GM18517 (cell line): Measurements from ENCODE around the gene FLCN.

Experiments
- ATAC-seq: cut with Tn5 transposase; IDR thresholded peaks from one replicate; pipeline ENCODE4 v1.9.1; 2021; ENCODE audit warnings: mild to moderate bottlenecking, moderate library complexity; ENCODE audit not compliant: unreplicated experiment

Gene FLCN

DNA sequence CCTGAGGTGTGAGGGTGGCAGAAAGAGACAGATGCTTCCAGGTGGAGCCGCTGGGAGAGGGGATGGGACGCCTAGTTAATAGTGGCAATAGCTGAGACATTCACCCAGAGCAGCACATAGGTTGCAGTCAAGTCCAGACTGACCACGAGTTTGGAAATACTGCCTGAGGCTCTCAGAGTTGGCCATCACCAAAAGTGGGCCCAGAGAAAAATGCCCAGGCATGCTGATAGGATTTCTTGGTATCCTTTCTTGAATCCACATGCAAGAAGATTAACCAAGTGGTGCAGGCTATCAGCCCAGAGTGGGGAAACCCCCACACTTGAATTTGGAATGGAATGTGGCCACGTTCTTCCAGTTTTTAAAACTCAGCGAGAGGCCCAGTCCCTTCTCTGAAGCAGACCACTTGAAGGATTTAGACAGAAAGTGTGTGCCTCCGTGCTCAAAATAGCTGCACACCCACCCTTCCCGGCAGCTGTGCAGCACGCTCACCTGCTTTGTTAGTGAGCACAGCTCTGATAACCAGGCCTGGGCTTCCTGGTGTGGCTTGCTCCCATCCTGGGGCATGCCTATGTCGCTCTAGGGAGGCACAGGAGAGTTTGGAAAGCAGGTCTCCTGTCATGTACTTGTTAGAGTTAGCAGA lies 66.5 kb downstream of the FLCN start:
- ATAC-seq: no peak

GRCh38 chr17:17169396-17169795 lies 67.6 kb downstream of the FLCN start:
- no peak for ATAC-seq

GRCh38 chr17:17168401-17168800 lies 68.6 kb downstream of the FLCN start:
- ATAC-seq: no peak

DNA sequence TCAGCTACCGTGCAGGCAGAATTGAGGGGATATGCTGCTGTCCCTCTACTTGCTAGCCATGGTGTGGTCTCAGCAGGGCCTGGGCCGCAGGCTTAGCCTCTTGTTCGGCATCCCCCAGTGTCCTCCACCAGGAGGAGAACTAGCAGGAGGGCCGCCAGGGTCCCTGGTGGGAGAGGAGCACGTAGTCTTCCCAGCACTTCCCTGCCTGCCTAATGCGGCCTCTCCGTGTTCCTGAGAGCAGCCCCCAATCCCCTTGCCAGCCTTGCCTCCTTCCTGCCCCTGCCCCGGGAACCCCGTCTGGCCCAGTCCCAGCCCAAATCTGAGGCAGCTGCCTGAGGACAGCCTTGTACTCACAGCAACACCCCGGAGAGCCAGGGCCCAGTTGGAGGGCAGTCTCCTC lies 69.0 kb downstream of the FLCN start:
- no peak for ATAC-seq

DNA sequence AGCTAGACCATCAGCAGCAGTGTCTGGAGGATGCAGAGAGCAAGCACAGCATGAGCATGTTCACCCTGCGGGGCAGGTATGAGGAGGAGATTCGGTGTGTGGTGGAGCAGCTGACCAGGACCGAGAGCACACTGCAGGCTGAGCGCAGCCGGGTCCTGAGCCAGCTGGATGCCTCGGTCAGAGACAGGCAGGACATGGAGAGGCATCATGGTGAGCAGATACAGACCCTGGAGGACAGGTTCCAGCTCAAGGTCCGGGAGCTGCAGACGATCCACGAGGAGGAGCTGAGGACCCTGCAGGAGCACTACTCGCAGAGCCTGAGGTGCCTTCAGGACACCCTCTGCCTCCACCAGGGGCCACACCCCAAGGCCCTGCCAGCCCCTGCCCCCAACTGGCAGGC lies 69.6 kb downstream of the FLCN start:
- ATAC-seq: no peak

DNA sequence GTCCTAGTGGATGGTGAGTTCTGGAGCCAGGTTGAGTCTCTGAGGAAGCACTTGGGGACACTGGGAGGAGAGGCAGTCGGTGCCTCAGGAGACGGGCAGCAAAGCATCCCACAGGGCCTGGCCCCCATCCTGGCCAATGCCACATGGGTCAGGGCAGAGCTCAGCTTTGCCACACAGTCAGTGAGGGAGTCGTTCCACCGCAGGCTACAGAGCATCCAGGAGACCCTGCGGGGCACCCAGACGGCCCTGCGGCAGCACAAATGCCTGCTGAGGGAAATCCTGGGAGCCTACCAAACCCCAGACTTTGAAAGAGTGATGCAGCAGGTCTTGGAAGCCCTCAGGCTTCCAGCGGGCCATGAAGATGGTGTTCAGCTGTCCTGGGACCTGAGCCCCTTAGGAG lies 70.5 kb downstream of the FLCN start:
- no peak for ATAC-seq

DNA sequence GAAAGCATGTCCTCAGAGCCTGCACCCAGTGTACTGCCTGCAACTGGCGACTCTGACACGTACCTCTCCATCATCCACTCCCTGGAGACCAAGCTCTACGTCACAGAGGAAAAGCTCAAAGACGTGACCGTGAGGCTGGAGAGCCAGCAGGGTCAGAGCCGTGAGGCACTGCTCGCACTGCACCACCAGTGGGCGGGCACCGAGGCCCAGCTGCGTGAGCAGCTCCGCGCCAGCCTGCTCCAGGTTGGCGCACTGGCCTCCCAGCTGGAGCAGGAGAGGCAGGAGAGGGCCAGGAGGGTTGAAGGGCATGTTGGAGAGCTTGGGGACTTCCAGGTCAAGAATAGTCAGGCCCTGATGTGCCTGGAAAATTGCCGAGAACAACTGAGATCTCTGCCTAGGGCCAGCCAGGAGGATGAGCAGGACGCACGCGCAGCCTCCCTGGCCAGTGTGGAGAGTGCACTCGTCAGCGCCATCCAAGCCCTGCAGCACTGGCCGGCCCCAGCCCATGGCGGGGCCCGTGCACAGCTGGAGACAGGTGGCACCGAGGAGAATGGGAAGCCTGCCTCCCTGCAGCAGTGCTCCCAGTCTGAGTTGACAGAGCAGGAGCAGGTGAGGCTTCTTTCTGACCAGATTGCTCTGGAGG lies 71.2 kb downstream of the FLCN start:
- ATAC-seq: no peak

DNA sequence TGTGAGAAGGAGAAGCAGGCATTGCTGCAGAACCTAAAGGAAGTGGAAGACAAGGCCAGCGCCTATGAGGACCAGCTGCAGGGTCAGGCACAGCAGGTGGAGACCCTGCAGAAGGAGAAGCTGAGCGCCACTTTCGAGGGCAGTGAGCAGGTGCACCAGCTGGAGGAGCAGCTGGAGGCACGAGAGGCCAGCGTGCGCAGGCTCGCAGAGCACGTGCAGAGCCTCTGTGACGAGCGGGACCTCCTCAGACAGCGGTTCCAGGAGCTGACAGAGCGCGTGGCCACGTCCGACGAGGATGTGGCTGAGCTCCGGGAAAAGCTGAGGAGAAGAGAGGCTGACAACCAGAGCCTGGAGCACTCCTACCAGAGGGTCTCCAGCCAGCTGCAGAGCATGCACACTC lies 72.3 kb downstream of the FLCN start:
- ATAC-seq: no peak

- no peak for ATAC-seq
Observed at GRCh38 chr17:17164156-17164555, 72.8 kb downstream of the FLCN start.
